SK-N-SH treated with all-trans-retinoic acid at 6 μM for 48 hours (cell line): ENCODE results near the gene FUT4.
A peak's percentile ranks its signal among the peaks of the same experiment; 100 is the strongest.
"Not testable (repeated sequence)": the region's sequence is repeated elsewhere in the genome, so short reads cannot be mapped to it uniquely, and the experiment has no call there.

Experiments
- ATAC-seq: fragments of 200-7000 bp; cut with Tn5 transposase; 3 replicates; pipeline ENCODE4 v1.9.1; 2020; ENCODE audit warnings: mild to moderate bottlenecking, moderate library complexity
- ARNTL ChIP-seq: fragments of 450-650 bp; formaldehyde crosslinking; IDR thresholded peaks from 2 replicates; pipeline ENCODE4 v1.5.0; 2020; ENCODE audit warnings: low read depth, mild to moderate bottlenecking, moderate library complexity, borderline replicate concordance
- BACH2 ChIP-seq: fragments of 250-450 bp; sonication (Bioruptor Pico); IDR thresholded peaks from 2 replicates; pipeline ENCODE4 v1.9.0; 2021; ENCODE audit warnings: mild to moderate bottlenecking, borderline replicate concordance
- CREB5 ChIP-seq: fragments of 250-450 bp; sonication (Bioruptor Pico); IDR thresholded peaks from 2 replicates; pipeline ENCODE4 v1.5.1; 2020; ENCODE audit warnings: low read depth, mild to moderate bottlenecking, moderate library complexity
- CSDC2 ChIP-seq: fragments of 250-450 bp; sonication (Bioruptor Pico); IDR thresholded peaks from 2 replicates; pipeline ENCODE4 v1.5.0; 2020; ENCODE audit warnings: mild to moderate bottlenecking, moderate library complexity
- CSRNP3 ChIP-seq: fragments of 250-450 bp; sonication (Bioruptor Pico); IDR thresholded peaks from 2 replicates; pipeline ENCODE4 v1.5.1; 2021; ENCODE audit warnings: mild to moderate bottlenecking, moderate library complexity
- ESRRG ChIP-seq: fragments of 250-450 bp; sonication (Bioruptor Pico); IDR thresholded peaks from 2 replicates; pipeline ENCODE4 v1.6.1; 2021; ENCODE audit warnings: mild to moderate bottlenecking
- GLIS3 ChIP-seq: fragments of 250-450 bp; sonication (Bioruptor Pico); IDR thresholded peaks from 2 replicates; pipeline ENCODE4 v1.5.0; 2020; ENCODE audit warnings: mild to moderate bottlenecking, moderate library complexity
- ISL1 ChIP-seq: fragments of 250-450 bp; sonication (Bioruptor Pico); IDR thresholded peaks from 2 replicates; pipeline ENCODE4 v2.1.2; 2022; ENCODE audit warnings: mild to moderate bottlenecking, moderate library complexity
- PATZ1 ChIP-seq: fragments of 250-450 bp; sonication (Bioruptor Pico); IDR thresholded peaks from 2 replicates; pipeline ENCODE4 v1.8.0; 2020; ENCODE audit warnings: mild to moderate bottlenecking, moderate library complexity, borderline replicate concordance
- POU6F1 ChIP-seq: fragments of 250-450 bp; sonication (Bioruptor Pico); IDR thresholded peaks from 2 replicates; pipeline ENCODE4 v1.8.0; 2021; ENCODE audit warnings: low read depth, mild to moderate bottlenecking, moderate library complexity, borderline replicate concordance
- PPARA ChIP-seq: fragments of 250-450 bp; sonication (Bioruptor Pico); IDR thresholded peaks from 2 replicates; pipeline ENCODE4 v1.5.0; 2020; ENCODE audit warnings: mild to moderate bottlenecking, borderline replicate concordance
- RARB ChIP-seq: fragments of 250-450 bp; sonication (Bioruptor Pico); IDR thresholded peaks from 2 replicates; pipeline ENCODE4 v1.8.0; 2021; ENCODE audit warnings: mild to moderate bottlenecking, moderate library complexity
- SNAI2 ChIP-seq: fragments of 250-450 bp; sonication (Bioruptor Pico); IDR thresholded peaks from 2 replicates; pipeline ENCODE4 v1.5.0; 2020; ENCODE audit warnings: mild to moderate bottlenecking, moderate library complexity
- TCF4 ChIP-seq: fragments of 250-450 bp; sonication (Bioruptor Pico); IDR thresholded peaks from 2 replicates; pipeline ENCODE4 v1.8.0; 2021; ENCODE audit warnings: mild to moderate bottlenecking, moderate library complexity, borderline replicate concordance
- TOX ChIP-seq: fragments of 250-450 bp; sonication (Bioruptor Pico); IDR thresholded peaks from 2 replicates; pipeline ENCODE4 v1.8.0; 2021; ENCODE audit warnings: mild to moderate bottlenecking, moderate library complexity, borderline replicate concordance
- TSHZ2 ChIP-seq: fragments of 250-450 bp; sonication (Bioruptor Pico); IDR thresholded peaks from 2 replicates; pipeline ENCODE4 v1.5.0; 2020; ENCODE audit warnings: mild to moderate bottlenecking, moderate library complexity
- ZFP3 ChIP-seq: fragments of 250-450 bp; sonication (Bioruptor Pico); IDR thresholded peaks from 2 replicates; pipeline ENCODE4 v1.5.0; 2020; ENCODE audit warnings: mild to moderate bottlenecking, moderate library complexity
- ZFP30 ChIP-seq: fragments of 450-650 bp; formaldehyde crosslinking; IDR thresholded peaks from 2 replicates; pipeline ENCODE4 v1.5.0; 2022; ENCODE audit warnings: mild to moderate bottlenecking, moderate library complexity
- ZNF565 ChIP-seq: fragments of 450-650 bp; formaldehyde crosslinking; conservative IDR thresholded peaks from 2 replicates; pipeline ENCODE4 v1.5.0; 2020; ENCODE audit warnings: low read depth, mild to moderate bottlenecking, moderate library complexity
- ZNF70 ChIP-seq: fragments of 450-650 bp; formaldehyde crosslinking; IDR thresholded peaks from 2 replicates; pipeline ENCODE4 v1.5.0; 2020; ENCODE audit warnings: mild to moderate bottlenecking, moderate library complexity
- ZNF8 ChIP-seq: fragments of 450-650 bp; formaldehyde crosslinking; IDR thresholded peaks from 2 replicates; pipeline ENCODE4 v1.5.0; 2020; ENCODE audit warnings: mild to moderate bottlenecking, moderate library complexity

Gene FUT4

GRCh38 chr11:94550513-94550912, 6.8 kb downstream of the FUT4 start:
- TF ChIP-seq ZFP3: no peak
- no peak for TF ChIP-seq TOX (CRISPR knock-in tag)
- no peak for TF ChIP-seq ZFP30 (CRISPR knock-in tag)
- TF ChIP-seq CSRNP3: no peak
- TF ChIP-seq PPARA: no peak
- no peak for TF ChIP-seq ISL1
- no peak for TF ChIP-seq GLIS3 (CRISPR knock-in tag)
- TF ChIP-seq SNAI2 (CRISPR knock-in tag): no peak
- no peak for TF ChIP-seq ARNTL (CRISPR knock-in tag)
- ATAC-seq: no peak

GRCh38 chr11:94553938-94554337, 10.2 kb downstream of the FUT4 start:
- ATAC-seq: peak; percentile 32
- TF ChIP-seq PATZ1 (CRISPR knock-in tag): no peak
- TF ChIP-seq PPARA: no peak
- TF ChIP-seq TCF4 (CRISPR knock-in tag): no peak
- no peak for TF ChIP-seq ISL1
- no peak for TF ChIP-seq CREB5 (CRISPR knock-in tag)
- TF ChIP-seq ESRRG (CRISPR knock-in tag): no peak
- TF ChIP-seq CSRNP3: no peak
- TF ChIP-seq SNAI2 (CRISPR knock-in tag): no peak
- no peak for TF ChIP-seq ZNF8
- no peak for TF ChIP-seq ZNF565 (CRISPR knock-in tag)
- TF ChIP-seq CSDC2 (CRISPR knock-in tag): no peak
- TF ChIP-seq ZFP30 (CRISPR knock-in tag): no peak

GRCh38 chr11:94555752-94556329, 12.1 kb downstream of the FUT4 start:
- not testable (repeated sequence) for ATAC-seq

GRCh38 chr11:94557421-94557820, 13.7 kb downstream of the FUT4 start:
- TF ChIP-seq ISL1 (peak; percentile 72), BACH2 (no peak)
- ATAC-seq: peak; percentile 69

GRCh38 chr11:94557992-94558391, 14.3 kb downstream of the FUT4 start:
- ATAC-seq: peak; percentile 59
- no peak for TF ChIP-seq CSRNP3
- TF ChIP-seq RARB (CRISPR knock-in tag): no peak
- TF ChIP-seq BACH2: no peak
- TF ChIP-seq ARNTL (CRISPR knock-in tag): no peak
- no peak for TF ChIP-seq ZNF70
- no peak for TF ChIP-seq ZFP3
- no peak for TF ChIP-seq POU6F1
- TF ChIP-seq TOX (CRISPR knock-in tag): no peak
- TF ChIP-seq TCF4 (CRISPR knock-in tag): no peak
- TF ChIP-seq ZNF565 (CRISPR knock-in tag): no peak
- TF ChIP-seq PPARA: no peak
- no peak for TF ChIP-seq TSHZ2 (CRISPR knock-in tag)
- no peak for TF ChIP-seq ISL1
- TF ChIP-seq ESRRG (CRISPR knock-in tag): no peak
- no peak for TF ChIP-seq GLIS3 (CRISPR knock-in tag)
